Inflammatory macrophage treated with lipopolysaccharide for 4 hours (primary cell): ENCODE measurements around the gene ARMC8.

ENCODE experiments used
- DNase-seq: peaks from one replicate; pipeline ENCODE4 v3.0.0-alpha.2; 2020

The ARMC8 gene

GRCh38 chr3:138199851-138200250 lies 12.8 kb downstream of the ARMC8 start:
- peak; percentile 25 for DNase-seq

- DNase-seq = no peak
Measured at GRCh38 chr3:138200424-138200823, 13.3 kb downstream of the ARMC8 start.

GRCh38 chr3:138202945-138203701 lies 16.0 kb downstream of the ARMC8 start:
- no peak for DNase-seq

- DNase-seq = no peak
Measured at GRCh38 chr3:138203938-138204337, 16.8 kb downstream of the ARMC8 start.

- DNase-seq = no peak
Measured at GRCh38 chr3:138205527-138205926, 18.4 kb downstream of the ARMC8 start.

- DNase-seq = no peak
Measured at GRCh38 chr3:138206196-138206595, 19.1 kb downstream of the ARMC8 start.

- DNase-seq = no peak
Measured at GRCh38 chr3:138210528-138210927, 23.4 kb downstream of the ARMC8 start.

GRCh38 chr3:138213398-138214085 lies 26.4 kb downstream of the ARMC8 start:
- peak; percentile 69 for DNase-seq

GRCh38 chr3:138219255-138219654 lies 32.2 kb downstream of the ARMC8 start:
- DNase-seq = peak; percentile 89

- DNase-seq = no peak
Measured at GRCh38 chr3:138220242-138220641, 33.1 kb downstream of the ARMC8 start.

- DNase-seq = no peak
Measured at GRCh38 chr3:138220788-138221187, 33.7 kb downstream of the ARMC8 start.

- peak; percentile 85 for DNase-seq
Measured at GRCh38 chr3:138222131-138222941, 35.2 kb downstream of the ARMC8 start.

- peak; percentile 50 for DNase-seq
Measured at GRCh38 chr3:138222942-138223287, 35.8 kb downstream of the ARMC8 start.

GRCh38 chr3:138227650-138228049 lies 40.5 kb downstream of the ARMC8 start:
- no peak for DNase-seq

GRCh38 chr3:138230525-138230924 lies 43.4 kb downstream of the ARMC8 start:
- no peak for DNase-seq

- DNase-seq = no peak
Measured at GRCh38 chr3:138232705-138233364, 45.7 kb downstream of the ARMC8 start.

GRCh38 chr3:138234401-138235179 lies 47.5 kb downstream of the ARMC8 start:
- no peak for DNase-seq

- DNase-seq = no peak
Measured at GRCh38 chr3:138238711-138239110, 51.6 kb downstream of the ARMC8 start.

GRCh38 chr3:138241061-138241460 lies 54.0 kb downstream of the ARMC8 start:
- no peak for DNase-seq

GRCh38 chr3:138241676-138242075 lies 54.6 kb downstream of the ARMC8 start:
- no peak for DNase-seq

GRCh38 chr3:138242466-138242865 lies 55.4 kb downstream of the ARMC8 start:
- DNase-seq = no peak

GRCh38 chr3:138245026-138245425 lies 57.9 kb downstream of the ARMC8 start:
- DNase-seq = no peak
